Muscle of arm (tissue), 12 donors: ENCODE measurements around the gene DGKG. TPM values are rescaled to one million over a fixed set of nuclear protein-coding genes. Genes with fewer than 3 reads are reported as not detected.

Source experiments
- DNase-seq: peaks from one replicate; pipeline ENCODE4 v3.0.0-alpha.2; 2013
- polyA plus RNA-seq, 12 donors: library from polyadenylated mRNA; unstranded; fragments of 120-200 nt; gene quantifications; one replicate each; pipeline ENCODE4 v1.2.1, GENCODE V29; 2013; ENCODE audit not compliant: insufficient read length in 12 of 12

Gene DGKG
- polyA plus RNA-seq, 12 donors: 0.73 to 3.5 (median 2.0) TPM; not detected in 2

GRCh38 chr3:186109897-186110803 lies 251.9 kb downstream of the DGKG start:
- no peak for DNase-seq

- peak; percentile 98 for DNase-seq
Observed at GRCh38 chr3:186108941-186109865, 252.8 kb downstream of the DGKG start, which contains the start of gene ETV5. Gene ETV5 (minus strand): TSS chr3:186109089. CDS start chr3:186105868, 3,221 bp downstream.

- DNase-seq: peak; percentile 53
Observed at GRCh38 chr3:186108106-186108940, 253.7 kb downstream of the DGKG start.

GRCh38 chr3:186107215-186108105 lies 254.6 kb downstream of the DGKG start:
- peak; percentile 71 for DNase-seq

- DNase-seq: no peak
Observed at GRCh38 chr3:186105543-186105942, 256.5 kb downstream of the DGKG start.

GRCh38 chr3:186102687-186103086 lies 259.3 kb downstream of the DGKG start:
- DNase-seq: no peak

GRCh38 chr3:186100398-186100797 lies 261.6 kb downstream of the DGKG start:
- no peak for DNase-seq

GRCh38 chr3:186099178-186099577 lies 262.9 kb downstream of the DGKG start:
- no peak for DNase-seq

- DNase-seq: no peak
Observed at GRCh38 chr3:186098740-186099139, 263.3 kb downstream of the DGKG start.

GRCh38 chr3:186097663-186098451 lies 264.2 kb downstream of the DGKG start:
- peak; percentile 80 for DNase-seq

- no peak for DNase-seq
Observed at GRCh38 chr3:186097317-186097662, 264.7 kb downstream of the DGKG start.

Other genes starting within 250 kb of the DGKG start
- gene CRYGS, start 182.1 kb upstream of the DGKG start, polyA plus RNA-seq: 1 to 10 TPM in 10 of 12 donors, not detected in 2; 1.6 to 7.0 (median 3.2) TPM
- gene TBCCD1, start 205.1 kb upstream of the DGKG start, polyA plus RNA-seq: 10 to 100 TPM in 11 of 12 donors, not detected in 1; 10.4 to 16.5 (median 13.0) TPM
- gene DNAJB11, start 208.5 kb upstream of the DGKG start, polyA plus RNA-seq: 10 to 100 TPM in 11 of 12 donors, not detected in 1; 31.9 to 50.3 (median 44.9) TPM